A549 treated with AZD9567 at 1 μM for 4 hours (cell line): ENCODE measurements around the gene FAM20A. TPM values are rescaled to one million over a fixed set of nuclear protein-coding genes. Genes with fewer than 3 reads are reported as not detected.

ENCODE experiments used
- total RNA-seq: library from RNA; stranded (reverse); fragments of 200-300 nt; extraction: Qiagen RNA extraction; gene quantifications from 5 replicates; pipeline ENCODE4 v1.2.3, GENCODE V29; 2022; ENCODE audit not compliant: insufficient read depth

The FAM20A gene
- not detected in 5 replicates for total RNA-seq

GRCh38 chr17:68600931-68601564, at the start of gene FAM20A:
TSS of gene FAM20A (minus strand) at chr17:68601367. CDS start at chr17:68600666, 701 bp downstream.

GRCh38 chr17:68512247-68512959, 88.8 kb downstream of the FAM20A start, which contains the start of gene PRKAR1A:
TSS of gene PRKAR1A (plus strand) at chr17:68512430. CDS start at chr17:68515400, 2,970 bp downstream.

Other genes starting within 250 kb of the FAM20A start
- 8.6 to 23.9 TPM (median 10.3 TPM) in 5 replicates for gene WIPI1, start 143.9 kb downstream of the FAM20A start, total RNA-seq
- 130 to 170 TPM (median 160 TPM) in 5 replicates for gene PRKAR1A, start 88.9 kb downstream of the FAM20A start, total RNA-seq